CD4-positive, CD25-positive, alpha-beta regulatory T cell (primary cell): ENCODE results near the gene MCM3. TPM values are rescaled to one million over a fixed set of nuclear protein-coding genes. Genes with fewer than 3 reads are reported as not detected.
A peak's percentile ranks its signal among the peaks of the same experiment; 100 is the strongest.

ENCODE experiments used
- ATAC-seq, 2 donors: fragments of 150-1000 bp; cut with Tn5 transposase; one replicate each; pipeline ENCODE4 v1.10.0; 2021; ENCODE audit warnings: low read depth in 2 of 2, moderate number of reproducible peaks in 2 of 2, moderate library complexity in 1 of 2
- DNase-seq, 3 donors: peaks; one replicate each; pipeline versions ENCODE4 v3.0.0 to v3.0.0-alpha.2; 2012 to 2022; ENCODE audit warnings: mixed read lengths in 1 of 3
- H3K27ac ChIP-seq: one replicate; pipeline ENCODE4 v1.7.0; 2013; ENCODE audit warnings: mild to moderate bottlenecking, low read length; ENCODE audit not compliant: insufficient read depth, poor library complexity, severe bottlenecking
- H3K27me3 ChIP-seq: one replicate; pipeline ENCODE4 v1.7.0; 2013; ENCODE audit warnings: low read length; ENCODE audit not compliant: control insufficient read depth, insufficient read depth
- H3K36me3 ChIP-seq: one replicate; pipeline ENCODE4 v1.7.0; 2013; ENCODE audit warnings: mild to moderate bottlenecking, low read length, moderate library complexity; ENCODE audit not compliant: control insufficient read depth, insufficient read depth
- H3K4me1 ChIP-seq: 2 replicates; pipeline ENCODE4 v1.7.0; 2013; ENCODE audit warnings: mild to moderate bottlenecking, low read length; ENCODE audit not compliant: insufficient read depth, control insufficient read depth, poor library complexity, severe bottlenecking
- H3K4me3 ChIP-seq: one replicate; pipeline ENCODE4 v1.7.0; 2013; ENCODE audit warnings: low read depth, mild to moderate bottlenecking, low read length, moderate library complexity
- H3K9me3 ChIP-seq, 2 experiments: 1 replicate in 1 of 2; 2 replicates in 1 of 2; pipeline ENCODE4 v1.7.0; 2013; ENCODE audit warnings: low read length in 2 of 2, mild to moderate bottlenecking in 1 of 2, moderate library complexity in 1 of 2; ENCODE audit not compliant: control insufficient read depth in 2 of 2
- H3K27ac Mint-ChIP-seq, 3 donors: one replicate each; pipeline ENCODE4 v1.8.0; 2020 to 2022; ENCODE audit warnings: mild to moderate bottlenecking in 3 of 3, mixed read lengths in 3 of 3, moderate library complexity in 2 of 3
- H3K27me3 Mint-ChIP-seq: one replicate; pipeline ENCODE4 v1.8.0; 2022; ENCODE audit warnings: mild to moderate bottlenecking, mixed read lengths
- H3K36me3 Mint-ChIP-seq: one replicate; pipeline ENCODE4 v1.8.0; 2020; ENCODE audit warnings: mixed read lengths
- H3K4me1 Mint-ChIP-seq, 4 donors: one replicate each; pipeline ENCODE4 v1.8.0; 2020 to 2022; ENCODE audit warnings: mixed read lengths in 4 of 4, mild to moderate bottlenecking in 1 of 4
- H3K4me3 Mint-ChIP-seq, 4 donors: one replicate each; pipeline ENCODE4 v1.8.0; 2020 to 2022; ENCODE audit warnings: mild to moderate bottlenecking in 4 of 4, mixed read lengths in 4 of 4, moderate library complexity in 3 of 4
- H3K9me3 Mint-ChIP-seq, 7 donors: one replicate each; pipeline ENCODE4 v1.8.0; 2020 to 2022; ENCODE audit warnings: mixed read lengths in 7 of 7, mild to moderate bottlenecking in 3 of 7, moderate library complexity in 2 of 7
- polyA plus RNA-seq, 4 donors: library from polyadenylated mRNA; unstranded; fragments of 300-500 nt; fragmentation: Illumina TruSeq; gene quantifications; one replicate each; pipeline ENCODE4 v1.2.3, GENCODE V29; 2021
- total RNA-seq: library from RNA; stranded (reverse); gene quantifications from one replicate; pipeline ENCODE4 v1.2.3, GENCODE V29; 2022

MCM3 gene
- total and polyA plus RNA-seq, 5 donors from 2014 or later, result 24.5 to 67.8 (median 61.4) TPM

- Mint-ChIP-seq H3K27ac (peak overlapping the region in 1 of 3 donors; percentile 79), H3K9me3 (no peaks in the 10 kb centered on the region), H3K27me3 (no peaks in the 10 kb centered on the region), H3K4me3 (no peak overlapping the region), H3K36me3 (peaks cover 20% of the 10 kb centered on the region), H3K4me1 (peaks cover 6 to 50% (median 32%) of the 10 kb centered on the region in 4 donors)
- Histone ChIP-seq H3K4me3 (peak overlapping the region; percentile 98), H3K9me3 (no peaks in the 10 kb centered on the region), H3K27ac (peak overlapping the region; percentile 87), H3K36me3 (peaks cover 24% of the 10 kb centered on the region), H3K27me3 (no peaks in the 10 kb centered on the region), H3K4me1 (peaks cover 43% of the 10 kb centered on the region)
- ATAC-seq (peak; percentile 9 to 14), DNase-seq (peak in 1 of 3 donors; percentile 75)
Measured at GRCh38 chr6:52285177-52286068, 881 bp upstream of the MCM3 start.

GRCh38 chr6:52284131-52284459 lies 447 bp downstream of the MCM3 start:
- Histone ChIP-seq H3K9me3 (no peaks in the 10 kb centered on the region), H3K4me3 (peak overlapping the region; percentile 98), H3K4me1 (peaks cover 43% of the 10 kb centered on the region), H3K27me3 (no peaks in the 10 kb centered on the region), H3K27ac (peak overlapping the region; percentile 87), H3K36me3 (peaks cover 37% of the 10 kb centered on the region)
- no peak for ATAC-seq
- H3K4me1 Mint-ChIP-seq, result peaks cover 6 to 54% (median 34%) of the 10 kb centered on the region in 4 donors
- no peaks in the 10 kb centered on the region for H3K27me3 Mint-ChIP-seq
- peak in 1 of 3 donors; percentile 14 for DNase-seq
- H3K4me3 Mint-ChIP-seq, result no peak overlapping the region
- peaks cover 32% of the 10 kb centered on the region for H3K36me3 Mint-ChIP-seq
- no peaks in the 10 kb centered on the region for H3K9me3 Mint-ChIP-seq
- peak overlapping the region in 1 of 3 donors; percentile 87 for H3K27ac Mint-ChIP-seq

GRCh38 chr6:52283111-52283510 lies 1.4 kb downstream of the MCM3 start:
- no peak for ATAC-seq
- H3K4me1 Mint-ChIP-seq, result peaks cover 6 to 58% (median 39%) of the 10 kb centered on the region in 4 donors
- H3K4me3 Mint-ChIP-seq, result peak overlapping the region in 1 of 4 donors; percentile 64
- H3K27ac Mint-ChIP-seq, result peak overlapping the region in 2 of 3 donors; percentile 62 to 92
- H3K27me3 Mint-ChIP-seq, result no peaks in the 10 kb centered on the region
- H3K4me3 ChIP-seq, result peak overlapping the region; percentile 98
- peaks cover 43% of the 10 kb centered on the region for H3K4me1 ChIP-seq
- H3K9me3 ChIP-seq, result no peaks in the 10 kb centered on the region
- no peak for DNase-seq
- H3K27ac ChIP-seq, result no peak overlapping the region
- H3K9me3 Mint-ChIP-seq, result no peaks in the 10 kb centered on the region
- peaks cover 41% of the 10 kb centered on the region for H3K36me3 Mint-ChIP-seq
- H3K27me3 ChIP-seq, result no peaks in the 10 kb centered on the region
- H3K36me3 ChIP-seq, result peaks cover 46% of the 10 kb centered on the region

GRCh38 chr6:52276130-52276529 lies 8.4 kb downstream of the MCM3 start:
- Histone ChIP-seq H3K27ac (no peak overlapping the region), H3K36me3 (peaks cover 92% of the 10 kb centered on the region), H3K27me3 (no peaks in the 10 kb centered on the region), H3K9me3 (no peaks in the 10 kb centered on the region), H3K4me1 (no peaks in the 10 kb centered on the region), H3K4me3 (no peak overlapping the region)
- Mint-ChIP-seq H3K4me3 (no peak overlapping the region), H3K9me3 (no peaks in the 10 kb centered on the region), H3K4me1 (peaks cover 8 to 22% (median 19%) of the 10 kb centered on the region in 4 donors), H3K36me3 (peaks cover 64% of the 10 kb centered on the region), H3K27ac (no peak overlapping the region), H3K27me3 (no peaks in the 10 kb centered on the region)
- DNase-seq (no peak), ATAC-seq (no peak)

GRCh38 chr6:52271852-52272460 lies 12.6 kb downstream of the MCM3 start:
- H3K27ac Mint-ChIP-seq, result peak overlapping the region in 1 of 3 donors; percentile 32
- H3K9me3 Mint-ChIP-seq, result no peaks in the 10 kb centered on the region
- H3K4me1 Mint-ChIP-seq, result peaks cover 3 to 16% (median 7%) of the 10 kb centered on the region in 4 donors
- no peaks in the 10 kb centered on the region for H3K27me3 Mint-ChIP-seq
- DNase-seq (peak in 1 of 3 donors; percentile 15), ATAC-seq (no peak)
- Histone ChIP-seq H3K9me3 (no peaks in the 10 kb centered on the region), H3K4me1 (no peaks in the 10 kb centered on the region), H3K27me3 (no peaks in the 10 kb centered on the region), H3K27ac (no peak overlapping the region), H3K4me3 (no peak overlapping the region), H3K36me3 (peaks cover 91% of the 10 kb centered on the region)
- H3K4me3 Mint-ChIP-seq, result no peak overlapping the region
- H3K36me3 Mint-ChIP-seq, result peaks cover 61% of the 10 kb centered on the region

GRCh38 chr6:52263709-52264540 lies 20.6 kb downstream of the MCM3 start:
- Histone ChIP-seq H3K4me1 (no peaks in the 10 kb centered on the region), H3K27ac (no peak overlapping the region), H3K4me3 (no peak overlapping the region), H3K9me3 (no peaks in the 10 kb centered on the region), H3K36me3 (peaks cover 61% of the 10 kb centered on the region), H3K27me3 (no peaks in the 10 kb centered on the region)
- peaks cover 0 to 13% (median 11%) of the 10 kb centered on the region in 4 donors for H3K4me1 Mint-ChIP-seq
- H3K27me3 Mint-ChIP-seq, result no peaks in the 10 kb centered on the region
- no peaks in the 10 kb centered on the region for H3K9me3 Mint-ChIP-seq
- DNase-seq (peak; percentile 43 to 74 (median 67)), ATAC-seq (peak; percentile 79 to 81)
- H3K36me3 Mint-ChIP-seq, result peaks cover 50% of the 10 kb centered on the region
- peak overlapping the region; percentile 18 to 90 (median 54) for H3K27ac Mint-ChIP-seq
- H3K4me3 Mint-ChIP-seq, result no peak overlapping the region

GRCh38 chr6:52262620-52263344 lies 21.8 kb downstream of the MCM3 start:
- H3K36me3 ChIP-seq, result peaks cover 49% of the 10 kb centered on the region
- H3K27me3 Mint-ChIP-seq, result no peaks in the 10 kb centered on the region

More at GRCh38 chr6:52262620-52263344, 21.8 kb downstream of the MCM3 start:
- H3K9me3 Mint-ChIP-seq, result no peaks in the 10 kb centered on the region
- no peaks in the 10 kb centered on the region for H3K9me3 ChIP-seq
- no peaks in the 10 kb centered on the region for H3K4me1 ChIP-seq
- ATAC-seq (no peak), DNase-seq (no peak)
- H3K27ac Mint-ChIP-seq, result peak overlapping the region in 1 of 3 donors; percentile 88
- no peaks in the 10 kb centered on the region for H3K27me3 ChIP-seq
- no peak overlapping the region for H3K27ac ChIP-seq
- peaks cover 0 to 13% (median 11%) of the 10 kb centered on the region in 4 donors for H3K4me1 Mint-ChIP-seq
- peak overlapping the region in 2 of 4 donors; percentile 33 to 42 for H3K4me3 Mint-ChIP-seq
- H3K36me3 Mint-ChIP-seq, result peaks cover 39% of the 10 kb centered on the region
- H3K4me3 ChIP-seq, result no peak overlapping the region
